ENCODE results near the gene NECTIN3.

Gene NECTIN3

DNA sequence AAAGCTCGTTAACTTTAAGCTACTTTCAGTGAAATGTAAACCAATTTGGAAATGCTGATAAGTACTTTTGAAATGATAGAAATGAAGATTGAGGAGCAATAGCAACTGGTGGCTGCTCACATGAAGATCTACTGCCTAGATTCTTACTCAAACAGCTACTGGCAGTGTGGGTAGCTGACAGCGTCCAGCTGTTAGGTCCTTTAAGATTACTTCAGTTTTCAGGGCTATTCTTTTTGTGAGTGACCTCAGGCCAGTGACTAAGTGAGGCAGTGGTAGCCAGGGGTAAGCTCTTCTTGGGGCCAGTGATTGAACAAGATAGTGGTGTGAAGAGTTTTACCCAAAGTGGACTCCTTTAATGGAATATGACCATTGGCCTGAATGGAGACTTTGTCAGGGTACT is 41.3 kb downstream of the NECTIN3 start:
- no peak overlapping the region for H3K4me2 ChIP-seq (ENCODE audit: low read length, poor library complexity, severe bottlenecking)
- no peak overlapping the region for H3K18ac ChIP-seq (ENCODE audit: low read depth in 1 of 2, low read length in 2 of 2)
- no peak overlapping the region for H2BK15ac ChIP-seq (ENCODE audit: low read depth, poor library complexity, severe bottlenecking)
- no peak overlapping the region for H3K27ac ChIP-seq (ENCODE audit: low read length, poor library complexity, severe bottlenecking)
- no peaks in the 10 kb centered on the region for H3K27me3 ChIP-seq (ENCODE audit: control insufficient read depth in 1 of 2, insufficient read depth in 1 of 2, low read length in 2 of 2)
- H3K9me3 ChIP-seq (ENCODE audit: control insufficient read depth, low read length): no peaks in the 10 kb centered on the region
- H3K79me1 ChIP-seq (replicated peaks; ENCODE audit: low read length, poor library complexity, severe bottlenecking): peaks cover 1% of the 10 kb centered on the region
- H2BK120ac ChIP-seq (ENCODE audit: low read depth, low read length): no peak overlapping the region
- H2BK12ac ChIP-seq (ENCODE audit: low read length in 2 of 2): no peak overlapping the region
- WGBS: 83% methylated on average over 2 of the region's 2 CpGs
- H4K91ac ChIP-seq (ENCODE audit: low read length): no peak overlapping the region
- no peak overlapping the region for H3K4me3 ChIP-seq (ENCODE audit: insufficient read depth in 1 of 2, low read depth in 1 of 2, low read length in 2 of 2)
- no peak overlapping the region for H2BK5ac ChIP-seq (ENCODE audit: low read depth, low read length, poor library complexity, severe bottlenecking)
- no peak overlapping the region for H3K23ac ChIP-seq (ENCODE audit: low read length in 2 of 2)
- H2AK5ac ChIP-seq (ENCODE audit: low read length, severe bottlenecking): no peak overlapping the region
- DNase-seq: peak; percentile 79
- H4K8ac ChIP-seq (ENCODE audit: low read length): peak overlapping the region; percentile 4
- H3K36me3 ChIP-seq (ENCODE audit: control insufficient read depth in 1 of 2, insufficient read depth in 2 of 2, low read depth in 1 of 2, low read length in 2 of 2): no peaks in the 10 kb centered on the region
- no peak overlapping the region for H2AFZ ChIP-seq (ENCODE audit: low read depth, low read length)
- H3K9ac ChIP-seq (ENCODE audit: low read length): no peak overlapping the region
- no peak overlapping the region for H3K4ac ChIP-seq (ENCODE audit: low read depth in 1 of 2, low read length in 2 of 2)
- H3K4me1 ChIP-seq (ENCODE audit: control insufficient read depth, insufficient read depth, low read depth, low read length): no peaks in the 10 kb centered on the region
- no peak overlapping the region for H3K14ac ChIP-seq (ENCODE audit: low read length in 2 of 2)

GRCh38 chr3:111128884-111129283 is 57.3 kb downstream of the NECTIN3 start:
- no peak overlapping the region for H2AK5ac ChIP-seq (ENCODE audit: low read length, severe bottlenecking)
- no peak overlapping the region for H2BK120ac ChIP-seq (ENCODE audit: low read depth, low read length)
- no peak overlapping the region for H2BK5ac ChIP-seq (ENCODE audit: low read depth, low read length, poor library complexity, severe bottlenecking)
- no peak overlapping the region for H3K4ac ChIP-seq (ENCODE audit: low read depth in 1 of 2, low read length in 2 of 2)
- H3K36me3 ChIP-seq (ENCODE audit: control insufficient read depth in 1 of 2, insufficient read depth in 2 of 2, low read depth in 1 of 2, low read length in 2 of 2): peaks cover 0 to 12% of the 10 kb centered on the region in 2 experiments
- no peak overlapping the region for H2BK12ac ChIP-seq (ENCODE audit: low read length in 2 of 2)
- H2AFZ ChIP-seq (ENCODE audit: low read depth, low read length): no peak overlapping the region
- H3K27me3 ChIP-seq (ENCODE audit: control insufficient read depth in 1 of 2, insufficient read depth in 1 of 2, low read length in 2 of 2): no peaks in the 10 kb centered on the region
- no peak overlapping the region for H3K23ac ChIP-seq (ENCODE audit: low read length in 2 of 2)
- no peak overlapping the region for H3K18ac ChIP-seq (ENCODE audit: low read depth in 1 of 2, low read length in 2 of 2)
- H3K4me3 ChIP-seq (ENCODE audit: insufficient read depth in 1 of 2, low read depth in 1 of 2, low read length in 2 of 2): no peak overlapping the region
- H3K14ac ChIP-seq (ENCODE audit: low read length in 2 of 2): no peak overlapping the region
- H3K9me3 ChIP-seq (ENCODE audit: control insufficient read depth, low read length): no peaks in the 10 kb centered on the region
- no peak overlapping the region for H3K4me2 ChIP-seq (ENCODE audit: low read length, poor library complexity, severe bottlenecking)
- no peak overlapping the region for H2BK15ac ChIP-seq (ENCODE audit: low read depth, poor library complexity, severe bottlenecking)
- no peaks in the 10 kb centered on the region for H3K4me1 ChIP-seq (ENCODE audit: control insufficient read depth, insufficient read depth, low read depth, low read length)
- no peak overlapping the region for H3K9ac ChIP-seq (ENCODE audit: low read length)
- H3K79me1 ChIP-seq (replicated peaks; ENCODE audit: low read length, poor library complexity, severe bottlenecking): peaks cover 3% of the 10 kb centered on the region
- peak overlapping the region; percentile 2 for H3K27ac ChIP-seq (ENCODE audit: low read length, poor library complexity, severe bottlenecking)
- no peak for DNase-seq
- H4K91ac ChIP-seq (ENCODE audit: low read length): no peak overlapping the region
- H4K8ac ChIP-seq (ENCODE audit: low read length): no peak overlapping the region

DNA sequence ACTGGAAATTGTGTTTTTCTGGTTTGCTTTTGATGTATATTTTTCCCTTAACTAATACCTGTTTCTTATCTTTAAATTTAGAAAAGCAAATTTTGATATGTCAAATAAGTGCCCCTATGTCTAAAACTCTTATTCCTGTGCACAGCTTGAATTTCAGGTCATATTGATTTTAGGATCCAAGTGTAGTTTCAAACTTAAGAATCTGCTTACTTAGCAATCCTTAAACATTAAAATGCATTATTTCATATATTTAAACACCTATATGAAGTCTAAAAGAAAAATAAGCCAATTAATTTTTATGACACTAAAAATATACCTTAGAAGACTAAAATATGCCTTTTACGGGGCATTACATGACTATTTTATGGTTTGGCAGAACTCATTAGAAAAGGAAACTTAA is 59.2 kb downstream of the NECTIN3 start:
- H3K27me3 ChIP-seq (ENCODE audit: control insufficient read depth in 1 of 2, insufficient read depth in 1 of 2, low read length in 2 of 2): no peaks in the 10 kb centered on the region
- no peak overlapping the region for H3K23ac ChIP-seq (ENCODE audit: low read length in 2 of 2)
- no peak overlapping the region for H2BK120ac ChIP-seq (ENCODE audit: low read depth, low read length)
- DNase-seq: no peak
- no peak overlapping the region for H3K9ac ChIP-seq (ENCODE audit: low read length)
- no peak overlapping the region for H2BK15ac ChIP-seq (ENCODE audit: low read depth, poor library complexity, severe bottlenecking)
- no peaks in the 10 kb centered on the region for H3K4me1 ChIP-seq (ENCODE audit: control insufficient read depth, insufficient read depth, low read depth, low read length)
- no peak overlapping the region for H3K14ac ChIP-seq (ENCODE audit: low read length in 2 of 2)
- H2AK5ac ChIP-seq (ENCODE audit: low read length, severe bottlenecking): no peak overlapping the region
- H3K27ac ChIP-seq (ENCODE audit: low read length, poor library complexity, severe bottlenecking): no peak overlapping the region
- H4K8ac ChIP-seq (ENCODE audit: low read length): no peak overlapping the region
- no peak overlapping the region for H3K4ac ChIP-seq (ENCODE audit: low read depth in 1 of 2, low read length in 2 of 2)
- H2BK12ac ChIP-seq (ENCODE audit: low read length in 2 of 2): no peak overlapping the region
- H3K36me3 ChIP-seq (ENCODE audit: control insufficient read depth in 1 of 2, insufficient read depth in 2 of 2, low read depth in 1 of 2, low read length in 2 of 2): peaks cover 0 to 16% of the 10 kb centered on the region in 2 experiments
- no peak overlapping the region for H3K4me3 ChIP-seq (ENCODE audit: insufficient read depth in 1 of 2, low read depth in 1 of 2, low read length in 2 of 2)
- no CpG with 5 or more reads among the region's 1 CpG for WGBS
- H2AFZ ChIP-seq (ENCODE audit: low read depth, low read length): no peak overlapping the region
- H3K18ac ChIP-seq (ENCODE audit: low read depth in 1 of 2, low read length in 2 of 2): no peak overlapping the region
- H2BK5ac ChIP-seq (ENCODE audit: low read depth, low read length, poor library complexity, severe bottlenecking): no peak overlapping the region
- no peaks in the 10 kb centered on the region for H3K9me3 ChIP-seq (ENCODE audit: control insufficient read depth, low read length)
- no peak overlapping the region for H3K4me2 ChIP-seq (ENCODE audit: low read length, poor library complexity, severe bottlenecking)
- H3K79me1 ChIP-seq (replicated peaks; ENCODE audit: low read length, poor library complexity, severe bottlenecking): peaks cover 3% of the 10 kb centered on the region
- no peak overlapping the region for H4K91ac ChIP-seq (ENCODE audit: low read length)

DNA sequence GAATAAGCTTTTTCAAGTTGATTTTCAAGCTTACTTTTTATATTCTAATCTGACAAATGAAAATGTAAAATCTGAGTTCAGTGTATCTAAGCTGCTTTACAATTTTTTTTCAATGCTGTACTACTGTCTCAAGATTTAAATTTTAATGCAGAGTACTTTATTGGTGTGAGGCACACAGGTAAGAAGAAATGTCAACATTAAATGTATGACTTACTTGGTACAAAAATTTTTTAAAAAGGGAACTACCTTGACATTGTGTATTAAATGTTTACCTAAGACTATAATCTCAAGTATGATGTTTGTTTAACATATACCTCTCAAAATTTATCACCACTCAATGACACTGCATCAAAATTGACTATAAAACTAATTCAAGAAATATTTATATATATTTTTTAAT is 62.7 kb downstream of the NECTIN3 start:
- Histone ChIP-seq H3K14ac (ENCODE audit: low read length in 2 of 2) (no peak overlapping the region), H2BK120ac (ENCODE audit: low read depth, low read length) (no peak overlapping the region), H3K4me2 (ENCODE audit: low read length, poor library complexity, severe bottlenecking) (no peak overlapping the region), H3K79me1 (replicated peaks; ENCODE audit: low read length, poor library complexity, severe bottlenecking) (no peaks in the 10 kb centered on the region), H2AK5ac (ENCODE audit: low read length, severe bottlenecking) (no peak overlapping the region), H4K8ac (ENCODE audit: low read length) (no peak overlapping the region), H3K9me3 (ENCODE audit: control insufficient read depth, low read length) (no peaks in the 10 kb centered on the region), H2AFZ (ENCODE audit: low read depth, low read length) (no peak overlapping the region), H4K91ac (ENCODE audit: low read length) (no peak overlapping the region), H3K9ac (ENCODE audit: low read length) (no peak overlapping the region), H3K4me1 (ENCODE audit: control insufficient read depth, insufficient read depth, low read depth, low read length) (no peaks in the 10 kb centered on the region), H3K4me3 (ENCODE audit: insufficient read depth in 1 of 2, low read depth in 1 of 2, low read length in 2 of 2) (no peak overlapping the region), H2BK12ac (ENCODE audit: low read length in 2 of 2) (no peak overlapping the region), H2BK15ac (ENCODE audit: low read depth, poor library complexity, severe bottlenecking) (no peak overlapping the region), H3K27ac (ENCODE audit: low read length, poor library complexity, severe bottlenecking) (no peak overlapping the region), H2BK5ac (ENCODE audit: low read depth, low read length, poor library complexity, severe bottlenecking) (no peak overlapping the region), H3K4ac (ENCODE audit: low read depth in 1 of 2, low read length in 2 of 2) (no peak overlapping the region), H3K36me3 (ENCODE audit: control insufficient read depth in 1 of 2, insufficient read depth in 2 of 2, low read depth in 1 of 2, low read length in 2 of 2) (peaks cover 0 to 9% of the 10 kb centered on the region in 2 experiments), H3K23ac (ENCODE audit: low read length in 2 of 2) (no peak overlapping the region), H3K27me3 (ENCODE audit: control insufficient read depth in 1 of 2, insufficient read depth in 1 of 2, low read length in 2 of 2) (no peaks in the 10 kb centered on the region), H3K18ac (ENCODE audit: low read depth in 1 of 2, low read length in 2 of 2) (no peak overlapping the region)
- no peak for DNase-seq

All from mesenchymal stem cell (in vitro differentiated cells and primary cell).